HepG2 (cell line): ENCODE results near the gene MEF2D. TPM values are rescaled to one million over a fixed set of nuclear protein-coding genes. Genes with fewer than 3 reads are reported as not detected.

Experiments
- AGO1 ChIP-seq: fragments of 200-400 bp; formaldehyde crosslinking; IDR thresholded peaks from 2 replicates; pipeline ENCODE4 v1.6.1; 2017; ENCODE audit warnings: mild to moderate bottlenecking, low read depth, low read length, moderate library complexity; ENCODE audit not compliant: poor library complexity, severe bottlenecking
- CENPX ChIP-seq: sonication (generic); formaldehyde crosslinking; IDR thresholded peaks from 2 replicates; pipeline ENCODE4 v1.9.0; 2021; ENCODE audit warnings: mild to moderate bottlenecking, missing genetic modification reagents, moderate library complexity
- DNMT3B ChIP-seq: conservative IDR thresholded peaks from 2 replicates; pipeline ENCODE4 v1.6.1; 2016; ENCODE audit warnings: missing biosample characterization, control low read depth
- ELF3 ChIP-seq: IDR thresholded peaks from 2 replicates; pipeline ENCODE4 v1.6.1; 2016; ENCODE audit warnings: missing genetic modification reagents, missing compliant biosample characterization
- EZH2 ChIP-seq: conservative IDR thresholded peaks from 2 replicates; pipeline ENCODE4 v1.6.1; 2012; ENCODE audit warnings: mild to moderate bottlenecking, low read depth, low read length, moderate library complexity
- FOXA1 ChIP-seq, 2 experiments: fragments of 450-650 bp in 1 of 2; sonication (generic) in 1 of 2; formaldehyde crosslinking in 1 of 2; IDR thresholded peaks; 2 replicates each; pipeline versions ENCODE4 v1.4.0 to v1.6.1; 2016 to 2020; ENCODE audit warnings: missing genetic modification reagents in 1 of 2
- KLF11 ChIP-seq: IDR thresholded peaks from 2 replicates; pipeline ENCODE4 v1.6.1; 2016; ENCODE audit warnings: missing compliant biosample characterization
- KLF16 ChIP-seq, 2 experiments: sonication (generic) in 1 of 2; formaldehyde crosslinking in 1 of 2; IDR thresholded peaks; 2 replicates each; pipeline versions ENCODE4 v1.6.1 to v1.8.0; 2016 to 2023; ENCODE audit warnings: missing genetic modification reagents in 2 of 2, missing compliant biosample characterization in 1 of 2
- PLRG1 ChIP-seq: fragments of 450-650 bp; conservative IDR thresholded peaks from 2 replicates; pipeline ENCODE4 v1.6.1; 2016
- POLR2AphosphoS5 ChIP-seq: IDR thresholded peaks from 2 replicates; pipeline ENCODE4 v1.6.1; 2012; ENCODE audit warnings: low read depth, low read length
- TAF1 ChIP-seq: sonication (generic); formaldehyde crosslinking; IDR thresholded peaks from 2 replicates; pipeline ENCODE4 v1.4.0; 2020; ENCODE audit warnings: missing genetic modification reagents
- TSC22D2 ChIP-seq: sonication (generic); formaldehyde crosslinking; IDR thresholded peaks from 2 replicates; pipeline ENCODE4 v1.5.1; 2020; ENCODE audit warnings: missing genetic modification reagents, mild to moderate bottlenecking, borderline replicate concordance
- ZBTB7B ChIP-seq: sonication (generic); formaldehyde crosslinking; IDR thresholded peaks from 2 replicates; pipeline ENCODE4 v1.4.0; 2020; ENCODE audit warnings: missing genetic modification reagents
- ZNF101 ChIP-seq: sonication (generic); formaldehyde crosslinking; IDR thresholded peaks from 2 replicates; pipeline ENCODE4 v1.4.0; 2020; ENCODE audit warnings: mild to moderate bottlenecking, low read depth, missing genetic modification reagents, borderline replicate concordance
- ZNF274 ChIP-seq: sonication (generic); formaldehyde crosslinking; IDR thresholded peaks from 2 replicates; pipeline ENCODE4 v1.5.1; 2020; ENCODE audit warnings: mild to moderate bottlenecking, missing genetic modification reagents
- ZNF282 ChIP-seq: fragments of 450-650 bp; IDR thresholded peaks from 2 replicates; pipeline ENCODE4 v1.6.1; 2018; ENCODE audit not compliant: partially characterized antibody
- ZNF367 ChIP-seq: sonication (generic); formaldehyde crosslinking; IDR thresholded peaks from 2 replicates; pipeline ENCODE4 v1.4.0; 2020; ENCODE audit warnings: missing genetic modification reagents, borderline replicate concordance
- ZNF383 ChIP-seq: sonication (generic); formaldehyde crosslinking; IDR thresholded peaks from 2 replicates; pipeline ENCODE4 v1.4.0; 2020; ENCODE audit warnings: missing genetic modification reagents, mild to moderate bottlenecking, borderline replicate concordance
- ZNF414 ChIP-seq: sonication (generic); formaldehyde crosslinking; IDR thresholded peaks from 2 replicates; pipeline ENCODE4 v1.5.0; 2020; ENCODE audit warnings: missing genetic modification reagents
- ZNF530 ChIP-seq: sonication (generic); formaldehyde crosslinking; IDR thresholded peaks from 2 replicates; pipeline ENCODE4 v1.5.0; 2020; ENCODE audit warnings: low read depth, mild to moderate bottlenecking, missing genetic modification reagents
- ZNF557 ChIP-seq: sonication (generic); formaldehyde crosslinking; IDR thresholded peaks from 2 replicates; pipeline ENCODE4 v1.4.0; 2020; ENCODE audit warnings: missing genetic modification reagents
- ZNF607 ChIP-seq: sonication (generic); formaldehyde crosslinking; IDR thresholded peaks from 2 replicates; pipeline ENCODE4 v1.5.1; 2020; ENCODE audit warnings: missing genetic modification reagents, mild to moderate bottlenecking, borderline replicate concordance
- ZNF615 ChIP-seq: sonication (generic); formaldehyde crosslinking; IDR thresholded peaks from 2 replicates; pipeline ENCODE4 v1.5.0; 2020; ENCODE audit warnings: mild to moderate bottlenecking, missing genetic modification reagents, borderline replicate concordance
- ZNF800 ChIP-seq: sonication (generic); formaldehyde crosslinking; IDR thresholded peaks from 2 replicates; pipeline ENCODE4 v1.4.0; 2020; ENCODE audit warnings: missing genetic modification reagents
- polyA plus RNA-seq, 8 experiments: library from polyadenylated mRNA; depleted of rRNA in 3 of 8; stranded (reverse) in 7 of 8; unstranded in 1 of 8; fragments of >200 nt; fragmentation: Illumina TruSeq in 4 of 8; extraction: Trizol in 4 of 8; gene quantifications; 2 replicates each; pipeline versions ENCODE4 v1.2.1 to v1.2.3, GENCODE V29; 2011 to 2016; ENCODE audit warnings: low read depth in 4 of 8, missing spikeins in 1 of 8, mixed read lengths in 1 of 8; ENCODE audit not compliant: insufficient read depth in 1 of 8
- total RNA-seq, 5 experiments: library from RNA; depleted of rRNA; stranded (reverse); fragments of >200 nt; fragmentation: Illumina TruSeq; extraction: Trizol; gene quantifications; 2 replicates each; pipeline ENCODE4 v1.2.3, GENCODE V29; 2016; ENCODE audit warnings: low read depth in 1 of 5
- TF ChIP-seq, protein P1 (sequence below): sonication (generic); formaldehyde crosslinking; IDR thresholded peaks from 2 replicates; pipeline ENCODE4 v1.8.0; 2022; ENCODE audit warnings: mild to moderate bottlenecking, missing genetic modification reagents, borderline replicate concordance
- TF ChIP-seq, protein P2 (sequence below): sonication (generic); formaldehyde crosslinking; IDR thresholded peaks from 2 replicates; pipeline ENCODE4 v1.5.0; 2020; ENCODE audit warnings: missing genetic modification reagents, mild to moderate bottlenecking, borderline replicate concordance

Gene MEF2D
- total and polyA plus RNA-seq, 2 of the 13 experiments (the other 11 are each of a cell fraction or from before 2014, with no cell fraction given) = 1.6 to 3.9 TPM

GRCh38 chr1:156471496-156472490, 28.8 kb downstream of the MEF2D start (continued):
- peak in 1 of 2 experiments; percentile 96; a peak in 2 of 4 replicates for TF ChIP-seq KLF16 (CRISPR knock-in tag; IDR thresholded peaks at IDR 0.05)
- TF ChIP-seq ZNF282 = no peak
- TF ChIP-seq, protein P1, sequence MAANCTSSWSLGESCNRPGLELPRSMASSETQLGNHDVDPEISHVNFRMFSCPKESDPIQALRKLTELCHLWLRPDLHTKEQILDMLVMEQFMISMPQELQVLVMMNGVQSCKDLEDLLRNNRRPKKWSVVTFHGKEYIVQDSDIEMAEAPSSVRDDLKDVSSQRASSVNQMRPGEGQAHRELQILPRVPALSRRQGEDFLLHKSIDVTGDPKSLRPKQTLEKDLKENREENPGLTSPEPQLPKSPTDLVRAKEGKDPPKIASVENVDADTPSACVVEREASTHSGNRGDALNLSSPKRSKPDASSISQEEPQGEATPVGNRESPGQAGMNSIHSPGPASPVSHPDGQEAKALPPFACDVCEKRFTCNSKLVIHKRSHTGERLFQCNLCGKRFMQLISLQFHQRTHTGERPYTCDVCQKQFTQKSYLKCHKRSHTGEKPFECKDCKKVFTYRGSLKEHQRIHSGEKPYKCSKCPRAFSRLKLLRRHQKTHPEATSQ (CRISPR knock-in tag) = 0 out of 2 replicates have a peak, but pooled peaks have one; percentile 62
- no peak for TF ChIP-seq POLR2AphosphoS5
- TF ChIP-seq PLRG1 = no peak
- peak; percentile 98 for TF ChIP-seq ELF3
- no peak for TF ChIP-seq ZNF274 (CRISPR knock-in tag)
- TF ChIP-seq, protein P2, sequence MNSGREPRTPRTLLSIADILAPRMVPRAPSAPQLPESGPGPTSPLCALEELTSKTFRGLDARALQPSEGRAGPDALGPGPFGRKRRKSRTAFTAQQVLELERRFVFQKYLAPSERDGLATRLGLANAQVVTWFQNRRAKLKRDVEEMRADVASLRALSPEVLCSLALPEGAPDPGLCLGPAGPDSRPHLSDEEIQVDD (CRISPR knock-in tag) = no peak
- TF ChIP-seq FOXA1 (IDR thresholded peaks at IDR 0.05) = peak; percentile 96
- peak; percentile 100 for TF ChIP-seq FOXA1 (CRISPR knock-in tag; IDR thresholded peaks at IDR 0.05)
- TF ChIP-seq AGO1 = no peak
- TF ChIP-seq TSC22D2 (CRISPR knock-in tag) = no peak
- no peak for TF ChIP-seq TAF1
- TF ChIP-seq EZH2 = no peak
- no peak for TF ChIP-seq ZNF367 (CRISPR knock-in tag)
- TF ChIP-seq ZNF615 (CRISPR knock-in tag) = peak; percentile 89
- peak; percentile 97 for TF ChIP-seq ZBTB7B (CRISPR knock-in tag)
- TF ChIP-seq ZNF800 (CRISPR knock-in tag) = peak; percentile 60
- TF ChIP-seq ZNF607 = peak; percentile 92; the same call in 1 of the 2 replicates
- no peak for TF ChIP-seq ZNF530 (CRISPR knock-in tag)
- TF ChIP-seq ZNF383 (CRISPR knock-in tag) = peak; percentile 94
- 0 out of 2 replicates have a peak, but pooled peaks have one; percentile 71 for TF ChIP-seq ZNF557
- TF ChIP-seq DNMT3B (CRISPR knock-in tag) = 0 out of 2 replicates have a peak, but pooled peaks have one; percentile 74
- TF ChIP-seq ZNF101 (CRISPR knock-in tag) = peak; percentile 89; the same call in 1 of the 2 replicates
- TF ChIP-seq KLF11 (CRISPR knock-in tag) = peak; percentile 96
- peak; percentile 99 for TF ChIP-seq ZNF414 (CRISPR knock-in tag)
- no peak for TF ChIP-seq CENPX (CRISPR knock-in tag)
